HL-60 (cell line): ENCODE results near the gene CYTH1.

Source experiments
- POLR2AphosphoS5 ChIP-seq: IDR thresholded peaks from 2 replicates; pipeline ENCODE4 v1.6.1; 2012; ENCODE audit warnings: low read depth
- TF ChIP-seq, protein P1 (sequence below): IDR thresholded peaks from one replicate; pipeline ENCODE4 v1.5.1; 2011; ENCODE audit warnings: low read length, control low read depth, inconsistent platforms; ENCODE audit not compliant: insufficient read depth

DNA sequence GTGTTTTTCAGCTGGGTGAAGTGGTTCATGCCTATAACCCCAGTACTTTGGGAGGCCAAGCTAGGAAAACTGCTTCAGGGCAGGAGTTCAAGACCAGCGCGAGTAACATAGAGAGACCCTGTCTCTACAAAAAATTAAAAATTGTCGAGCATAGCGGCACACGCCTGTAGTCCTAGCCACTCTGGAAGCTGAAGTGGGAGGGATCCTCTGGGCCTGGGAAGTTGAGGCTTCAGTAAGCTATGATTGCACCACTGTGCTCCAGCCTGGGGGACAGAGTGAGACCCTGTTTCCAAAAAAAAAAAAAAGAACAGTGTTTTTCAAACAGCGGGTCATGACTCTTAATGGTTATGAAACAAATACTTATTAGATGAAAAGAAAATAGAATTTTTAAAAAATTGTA, 2.3 kb upstream of the CYTH1 start:
- TF ChIP-seq POLR2AphosphoS5: no peak
- TF ChIP-seq, protein P1, sequence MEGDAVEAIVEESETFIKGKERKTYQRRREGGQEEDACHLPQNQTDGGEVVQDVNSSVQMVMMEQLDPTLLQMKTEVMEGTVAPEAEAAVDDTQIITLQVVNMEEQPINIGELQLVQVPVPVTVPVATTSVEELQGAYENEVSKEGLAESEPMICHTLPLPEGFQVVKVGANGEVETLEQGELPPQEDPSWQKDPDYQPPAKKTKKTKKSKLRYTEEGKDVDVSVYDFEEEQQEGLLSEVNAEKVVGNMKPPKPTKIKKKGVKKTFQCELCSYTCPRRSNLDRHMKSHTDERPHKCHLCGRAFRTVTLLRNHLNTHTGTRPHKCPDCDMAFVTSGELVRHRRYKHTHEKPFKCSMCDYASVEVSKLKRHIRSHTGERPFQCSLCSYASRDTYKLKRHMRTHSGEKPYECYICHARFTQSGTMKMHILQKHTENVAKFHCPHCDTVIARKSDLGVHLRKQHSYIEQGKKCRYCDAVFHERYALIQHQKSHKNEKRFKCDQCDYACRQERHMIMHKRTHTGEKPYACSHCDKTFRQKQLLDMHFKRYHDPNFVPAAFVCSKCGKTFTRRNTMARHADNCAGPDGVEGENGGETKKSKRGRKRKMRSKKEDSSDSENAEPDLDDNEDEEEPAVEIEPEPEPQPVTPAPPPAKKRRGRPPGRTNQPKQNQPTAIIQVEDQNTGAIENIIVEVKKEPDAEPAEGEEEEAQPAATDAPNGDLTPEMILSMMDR: no peak
